SK-N-SH treated with all-trans-retinoic acid at 6 μM for 48 hours (cell line): Measurements from ENCODE around the gene CHIC2.

Experiments
- ARNTL ChIP-seq: fragments of 450-650 bp; formaldehyde crosslinking; IDR thresholded peaks from 2 replicates; pipeline ENCODE4 v1.5.0; 2020; ENCODE audit warnings: low read depth, mild to moderate bottlenecking, moderate library complexity, borderline replicate concordance
- TSHZ2 ChIP-seq: fragments of 250-450 bp; sonication (Bioruptor Pico); IDR thresholded peaks from 2 replicates; pipeline ENCODE4 v1.5.0; 2020; ENCODE audit warnings: mild to moderate bottlenecking, moderate library complexity
- ZC3H10 ChIP-seq: fragments of 250-450 bp; sonication (Bioruptor Pico); IDR thresholded peaks from 2 replicates; pipeline ENCODE4 v1.5.1; 2021; ENCODE audit warnings: mild to moderate bottlenecking, moderate library complexity
- ZFP3 ChIP-seq: fragments of 250-450 bp; sonication (Bioruptor Pico); IDR thresholded peaks from 2 replicates; pipeline ENCODE4 v1.5.0; 2020; ENCODE audit warnings: mild to moderate bottlenecking, moderate library complexity
- ZFP30 ChIP-seq: fragments of 450-650 bp; formaldehyde crosslinking; IDR thresholded peaks from 2 replicates; pipeline ENCODE4 v1.5.0; 2022; ENCODE audit warnings: mild to moderate bottlenecking, moderate library complexity
- ZNF70 ChIP-seq: fragments of 450-650 bp; formaldehyde crosslinking; IDR thresholded peaks from 2 replicates; pipeline ENCODE4 v1.5.0; 2020; ENCODE audit warnings: mild to moderate bottlenecking, moderate library complexity
- ZNF8 ChIP-seq: fragments of 450-650 bp; formaldehyde crosslinking; IDR thresholded peaks from 2 replicates; pipeline ENCODE4 v1.5.0; 2020; ENCODE audit warnings: mild to moderate bottlenecking, moderate library complexity

GRCh38 chr4:54032558-54033135, 31.8 kb downstream of the CHIC2 start:
- TF ChIP-seq ZC3H10 (CRISPR knock-in tag) = no peak
- no peak for TF ChIP-seq ARNTL (CRISPR knock-in tag)
- no peak for TF ChIP-seq ZFP30 (CRISPR knock-in tag)
- no peak for TF ChIP-seq TSHZ2 (CRISPR knock-in tag)
- no peak for TF ChIP-seq ZNF70
- TF ChIP-seq ZFP3 (CRISPR knock-in tag) = no peak
- no peak for TF ChIP-seq ZNF8 (CRISPR knock-in tag)
